GM11168 (cell line): ENCODE data around the gene MICAL3.

Source experiments
- in situ Hi-C: fragments of 300-500 bp; cut with MboI; formaldehyde crosslinking; loops from one replicate; pipeline ENCODE4 v1.12.0; 2022; ENCODE audit warnings: low sequenced_read_pairs; ENCODE audit not compliant: unreplicated experiment

The MICAL3 gene

GRCh38 chr22:17906978-17907747 lies 117.2 kb downstream of the MICAL3 start:
- in situ Hi-C loops: no loop called here

DNA sequence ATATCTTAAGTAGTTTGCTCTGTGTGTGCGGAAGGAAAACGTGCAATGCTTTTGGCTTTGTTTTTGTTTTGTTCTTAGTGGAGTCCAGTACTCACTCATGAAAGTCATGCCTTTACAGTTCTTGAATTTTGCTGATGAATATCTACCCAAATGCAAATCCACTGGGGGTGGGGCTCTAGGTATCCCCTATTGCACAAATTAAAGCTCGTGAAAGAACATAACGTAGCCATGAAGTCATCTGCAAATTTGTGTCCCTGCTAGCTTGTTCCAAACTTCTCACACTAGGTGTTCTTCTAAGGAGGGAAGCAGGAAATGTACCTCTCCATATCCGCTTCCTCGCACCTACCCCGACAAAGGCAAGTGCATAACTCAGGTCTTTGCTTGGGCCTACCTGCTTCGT lies 118.9 kb downstream of the MICAL3 start:
- in situ Hi-C loops: no loop called here

DNA sequence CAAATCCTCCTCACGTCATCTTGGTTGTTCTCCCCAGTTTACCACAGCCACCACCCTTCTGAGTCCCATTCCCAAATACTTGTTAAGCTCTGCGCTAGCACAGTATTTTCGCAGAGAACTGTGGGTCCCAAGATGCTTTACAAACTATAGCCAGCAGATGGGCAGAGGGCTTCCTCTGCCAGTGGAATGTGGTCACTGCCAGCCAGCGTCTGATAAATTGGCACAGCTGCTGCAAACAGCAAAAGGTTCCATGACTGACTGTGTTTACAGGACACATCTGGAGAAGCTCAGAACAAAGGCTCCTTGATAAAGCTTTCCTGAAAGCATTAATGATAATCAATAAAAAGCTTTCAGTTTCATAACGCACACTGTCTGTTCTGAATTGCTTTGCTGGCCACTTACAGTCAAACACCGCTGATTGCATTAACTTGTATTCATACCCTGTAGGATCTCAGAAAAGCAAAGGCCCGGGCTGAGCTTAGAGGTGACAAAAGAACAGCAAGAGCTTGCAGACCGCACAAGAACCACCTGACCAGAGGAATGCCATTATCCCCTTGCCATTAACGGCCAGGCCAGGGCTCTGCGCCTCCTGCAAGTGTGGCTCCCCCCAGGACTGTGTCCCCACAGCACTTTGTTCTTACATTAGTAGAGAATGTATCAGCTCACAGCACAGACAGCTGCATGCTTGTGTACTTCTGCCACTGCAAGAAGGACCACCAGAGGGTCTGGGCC lies 120.6 kb downstream of the MICAL3 start:
- in situ Hi-C loops: no loop called here

DNA sequence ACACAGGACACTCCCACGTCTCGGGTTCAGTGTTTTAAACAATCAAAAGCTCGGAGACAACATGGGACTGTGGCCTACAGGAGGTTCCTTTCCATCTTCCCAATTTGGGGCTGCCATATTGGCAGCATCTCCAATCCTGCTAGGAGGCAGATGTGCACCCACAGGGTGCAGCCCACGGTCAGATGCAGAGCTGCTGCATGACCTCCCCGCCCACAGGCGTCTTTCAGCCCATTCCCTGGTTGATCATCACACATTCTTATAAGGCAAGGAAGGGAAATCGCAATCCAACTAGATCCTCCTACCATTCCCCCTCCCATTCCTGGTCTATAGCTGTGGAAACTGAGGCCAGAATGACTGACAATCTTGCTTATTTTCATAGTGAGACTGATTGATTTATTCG lies 121.4 kb downstream of the MICAL3 start:
- in situ Hi-C loops: no loop called here

GRCh38 chr22:17898375-17898774 lies 126.0 kb downstream of the MICAL3 start:
- in situ Hi-C loops: no loop called here

DNA sequence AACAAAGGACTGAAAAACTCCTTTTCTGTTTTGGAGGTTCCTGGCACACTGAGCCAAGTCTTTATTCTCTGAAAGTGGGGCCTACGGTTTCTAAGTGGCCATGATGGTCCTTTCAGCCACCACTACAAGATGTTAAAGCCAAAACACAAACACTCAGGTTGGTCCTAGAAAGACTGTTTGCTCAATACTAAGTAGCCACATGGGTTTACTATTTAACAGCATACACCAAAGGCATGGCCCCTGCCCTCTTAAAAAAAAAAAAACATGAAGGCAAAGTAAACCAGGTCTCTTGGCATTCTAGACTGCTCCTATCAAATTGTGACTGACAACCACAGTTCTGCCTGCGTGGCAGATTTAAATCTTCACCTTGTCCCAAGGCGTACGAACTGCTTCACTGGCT lies 126.5 kb downstream of the MICAL3 start:
- in situ Hi-C loops: no loop called here

DNA sequence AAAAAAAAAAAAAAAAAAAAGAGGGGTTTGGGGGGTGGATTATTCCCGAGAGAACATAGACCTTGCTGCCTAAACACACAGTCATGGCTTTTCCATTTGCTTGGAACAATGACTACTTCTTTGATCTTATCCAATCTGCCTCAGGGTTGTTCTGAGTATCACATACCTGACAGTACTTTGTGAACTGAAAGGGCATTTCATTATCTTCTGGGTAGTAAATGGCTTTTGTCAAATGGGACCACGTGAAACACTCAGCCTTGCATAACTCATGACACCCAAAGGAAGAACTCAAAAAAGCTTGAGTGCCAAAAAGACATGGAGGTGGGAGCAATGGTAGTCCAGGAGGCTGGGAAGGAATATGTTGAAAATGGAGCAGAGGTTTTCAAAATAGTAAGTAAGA lies 126.9 kb downstream of the MICAL3 start:
- in situ Hi-C loops: no loop called here

GRCh38 chr22:17896586-17896985 lies 127.8 kb downstream of the MICAL3 start:
- in situ Hi-C loops: no loop called here

GRCh38 chr22:17893900-17894535 lies 130.3 kb downstream of the MICAL3 start:
- in situ Hi-C loops: no loop called here

DNA sequence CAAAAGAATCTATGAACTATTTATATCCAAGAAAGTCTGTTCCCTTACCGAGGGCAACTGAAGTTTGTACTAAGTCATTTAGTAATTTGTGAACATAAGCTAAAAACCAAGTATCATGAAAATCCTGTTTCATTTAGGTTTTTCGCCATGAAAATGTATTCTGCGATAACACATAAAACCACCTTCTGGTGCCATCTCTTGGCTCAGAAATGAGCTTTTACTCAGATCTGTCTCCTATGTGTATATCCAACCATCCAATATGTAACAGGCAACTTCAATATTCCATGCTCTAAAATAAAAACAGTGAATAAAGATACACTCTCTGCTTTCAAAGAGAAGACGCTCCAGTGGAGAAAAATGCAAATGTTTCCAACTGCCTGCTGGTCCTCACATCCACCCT lies 132.0 kb downstream of the MICAL3 start:
- in situ Hi-C loops: no loop called here

GRCh38 chr22:17891481-17892167 lies 132.7 kb downstream of the MICAL3 start:
- in situ Hi-C loops: no loop called here

DNA sequence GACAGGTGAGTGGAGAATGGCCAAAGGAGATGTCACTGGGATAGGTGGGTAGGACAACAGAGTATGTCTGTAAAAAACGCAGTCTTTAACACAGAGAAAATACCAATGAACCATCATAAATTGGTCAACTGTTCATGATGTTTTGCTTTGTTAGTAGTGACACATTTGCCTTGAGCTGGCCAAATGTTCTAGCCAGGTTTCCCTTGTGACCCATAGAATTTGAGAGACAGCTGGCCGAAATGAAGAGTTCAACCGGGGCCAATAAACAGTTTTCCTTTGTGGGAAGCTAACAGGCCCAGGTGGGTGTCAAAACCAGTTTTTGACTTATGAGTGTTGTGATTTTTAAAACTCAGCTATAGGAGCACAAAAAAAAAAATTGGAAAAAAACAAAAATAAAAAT lies 133.5 kb downstream of the MICAL3 start:
- in situ Hi-C loops: no loop called here

GRCh38 chr22:17890245-17890671 lies 134.1 kb downstream of the MICAL3 start:
- in situ Hi-C loops: no loop called here

DNA sequence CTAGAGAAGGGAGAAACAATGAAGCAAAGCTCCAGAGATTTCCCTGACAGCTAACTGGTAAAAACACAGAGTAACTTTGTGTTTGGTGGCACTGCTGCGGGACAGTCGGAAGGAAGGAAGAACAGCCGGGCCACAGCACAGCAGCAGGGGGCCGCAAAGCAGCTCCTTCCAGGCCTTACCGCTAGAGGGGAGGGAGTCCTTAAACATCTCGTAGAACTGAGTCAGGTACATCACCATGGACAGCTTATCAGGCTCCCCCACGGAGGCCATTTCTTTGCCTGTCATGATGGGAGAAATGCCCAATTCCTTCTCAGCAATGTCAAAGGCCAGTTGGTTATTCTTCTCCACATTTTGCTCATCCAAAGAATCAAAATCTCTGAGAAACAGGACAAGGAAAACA lies 135.5 kb downstream of the MICAL3 start:
- in situ Hi-C loops: no loop called here

GRCh38 chr22:17888439-17888838 lies 135.9 kb downstream of the MICAL3 start:
- in situ Hi-C loops: no loop called here

DNA sequence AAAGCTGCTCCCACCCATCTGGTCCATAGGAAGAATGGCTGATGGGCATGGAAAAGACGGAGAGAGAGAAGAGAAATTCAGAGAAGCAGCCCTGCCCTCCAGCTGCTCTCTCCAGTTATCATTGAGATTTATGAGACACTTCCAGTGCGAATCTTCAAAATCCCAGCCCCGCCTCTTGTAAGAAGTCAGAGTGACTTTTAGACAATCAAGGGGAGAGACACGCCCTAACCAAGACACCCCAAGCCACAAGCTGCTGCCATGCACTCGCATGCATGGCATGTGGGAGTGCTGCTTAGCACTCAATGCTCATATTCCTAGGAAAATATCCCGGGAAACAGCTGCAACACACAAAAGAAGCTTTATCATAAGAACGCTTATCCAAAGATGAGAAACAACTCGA lies 139.5 kb downstream of the MICAL3 start:
- in situ Hi-C loops: no loop called here

- in situ Hi-C loops: no loop called here
Observed at GRCh38 chr22:17884084-17884483, 140.3 kb downstream of the MICAL3 start.

DNA sequence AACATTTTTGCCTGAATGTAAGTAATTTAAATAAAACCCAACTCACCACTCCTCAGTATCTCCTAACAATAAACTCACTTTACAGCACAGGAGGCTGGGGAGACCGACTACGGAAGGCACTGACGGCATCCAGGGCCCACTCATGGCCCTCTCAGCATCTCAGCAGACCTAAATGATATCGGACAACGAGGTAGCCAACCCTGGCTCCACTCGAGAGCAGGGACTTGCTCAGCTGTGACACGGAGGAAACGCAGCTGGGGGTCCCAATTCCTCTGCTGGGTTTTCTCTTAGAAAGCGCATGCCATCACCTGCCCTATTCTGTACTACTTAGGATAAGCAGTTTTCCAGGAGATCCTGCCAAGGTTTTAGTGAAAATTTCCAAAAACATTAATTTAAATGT lies 141.0 kb downstream of the MICAL3 start:
- in situ Hi-C loops: no loop called here

GRCh38 chr22:17882727-17883126 lies 141.6 kb downstream of the MICAL3 start:
- in situ Hi-C loops: no loop called here

DNA sequence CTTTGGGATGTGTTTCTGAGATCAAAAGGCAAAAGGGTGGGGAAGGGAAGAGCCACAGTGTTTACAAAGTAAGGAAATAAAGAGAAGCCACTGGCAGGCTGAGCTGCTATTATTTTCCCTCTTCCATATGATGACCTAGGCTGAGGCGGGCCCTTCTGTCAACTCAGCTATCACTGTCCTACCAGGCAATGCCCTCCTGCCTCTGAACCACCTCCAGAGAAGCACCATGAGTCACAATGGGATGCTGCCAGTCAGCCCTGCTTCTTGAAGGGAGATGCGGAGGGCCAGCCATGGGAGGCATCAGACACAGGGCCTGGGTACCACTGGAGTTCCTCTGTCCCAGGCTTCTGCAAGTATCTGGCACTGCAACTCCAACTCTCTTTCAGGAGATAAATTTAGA lies 142.2 kb downstream of the MICAL3 start:
- in situ Hi-C loops: no loop called here

GRCh38 chr22:17881366-17881765 lies 143.0 kb downstream of the MICAL3 start:
- in situ Hi-C loops: no loop called here
